ENCODE results near the gene ZNF692.
"Not testable (repeated sequence)": the region's sequence is repeated elsewhere in the genome, so short reads cannot be mapped to it uniquely, and the experiment has no call there.

The ZNF692 gene

DNA sequence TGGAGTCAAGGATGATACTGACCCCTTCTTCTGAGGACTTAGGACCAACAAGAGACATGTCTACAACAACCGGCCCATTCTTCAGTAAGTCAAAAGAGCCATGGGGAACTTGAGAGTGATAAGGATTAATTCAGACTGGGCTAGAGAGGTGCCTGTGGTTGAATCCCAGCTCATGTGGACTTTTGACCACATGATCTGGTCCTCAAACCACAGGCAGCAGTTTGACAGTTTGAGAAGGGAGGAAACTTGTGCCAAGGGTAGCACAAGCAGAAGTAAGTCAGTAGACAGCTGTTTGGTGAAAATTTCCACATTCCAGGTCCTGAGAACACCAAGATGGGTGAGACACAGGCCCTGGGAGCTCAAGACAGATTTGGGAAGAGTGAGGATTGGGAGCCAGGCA is 53.0 kb downstream of the ZNF692 start:
- no peak for DNase-seq

DNA sequence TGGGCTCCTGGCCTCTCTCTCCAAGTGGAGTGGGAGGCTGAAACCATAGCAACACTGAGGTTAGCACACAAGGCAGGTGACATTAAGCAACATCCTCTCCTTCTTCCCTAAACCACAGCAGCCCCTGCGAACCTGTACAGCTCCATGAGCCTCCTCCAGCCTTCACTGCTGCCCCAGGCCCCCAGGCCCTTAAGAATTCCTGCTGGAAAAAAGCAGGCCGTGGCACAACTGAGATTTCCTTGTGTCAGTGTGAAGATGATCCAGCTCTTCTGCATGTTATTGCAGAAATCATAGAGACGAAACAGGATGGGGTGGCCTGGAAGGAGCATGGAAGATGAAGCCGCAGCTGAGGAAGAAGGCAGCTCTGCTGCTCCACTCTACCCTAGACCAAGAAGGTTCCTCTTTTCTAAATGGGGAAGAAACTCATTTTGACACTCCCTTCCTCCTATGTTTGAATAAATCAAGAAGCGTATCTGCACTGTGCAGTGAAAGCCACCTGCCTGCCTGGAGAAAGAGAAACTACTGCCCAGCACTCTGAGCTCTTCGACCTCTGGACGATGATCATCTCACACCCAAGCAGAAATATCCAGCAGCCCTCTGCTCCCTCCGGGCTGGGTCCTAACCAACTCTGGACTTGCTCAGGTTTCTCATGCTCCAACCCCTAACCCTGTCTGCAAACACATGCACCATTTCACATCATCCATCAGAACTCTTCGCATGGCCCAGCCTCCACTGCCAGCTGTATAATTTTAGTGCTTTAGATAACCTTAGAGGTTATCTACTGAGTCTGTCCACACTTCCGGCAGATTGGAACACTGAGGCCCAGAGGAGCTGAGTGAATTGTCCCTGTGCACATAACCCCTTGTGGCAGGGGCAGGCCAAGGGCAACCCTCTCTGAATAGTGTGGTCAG is 53.9 kb downstream of the ZNF692 start:
- DNase-seq: no peak

DNA sequence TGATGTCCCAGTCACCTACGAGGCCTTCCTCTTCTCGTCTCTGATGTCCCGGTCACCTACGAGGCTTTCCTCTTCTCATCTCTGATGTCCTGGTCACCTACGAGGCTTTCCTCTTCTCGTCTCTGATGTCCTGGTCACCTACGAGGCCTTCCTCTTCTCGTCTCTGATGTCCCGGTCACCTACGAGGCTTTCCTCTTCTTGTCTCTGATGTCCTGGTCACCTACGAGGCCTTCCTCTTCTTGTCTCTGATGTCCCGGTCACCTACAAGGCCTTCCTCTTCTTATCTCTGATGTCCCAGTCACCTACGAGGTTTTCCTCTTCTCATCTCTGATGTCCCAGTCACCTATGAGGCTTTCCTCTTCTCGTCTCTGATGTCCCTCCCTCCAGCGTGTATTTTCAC is 55.4 kb downstream of the ZNF692 start:
- DNase-seq: not testable (repeated sequence)

GRCh38 chr1:248802454-248802853 is 56.4 kb downstream of the ZNF692 start:
- DNase-seq: no peak

DNA sequence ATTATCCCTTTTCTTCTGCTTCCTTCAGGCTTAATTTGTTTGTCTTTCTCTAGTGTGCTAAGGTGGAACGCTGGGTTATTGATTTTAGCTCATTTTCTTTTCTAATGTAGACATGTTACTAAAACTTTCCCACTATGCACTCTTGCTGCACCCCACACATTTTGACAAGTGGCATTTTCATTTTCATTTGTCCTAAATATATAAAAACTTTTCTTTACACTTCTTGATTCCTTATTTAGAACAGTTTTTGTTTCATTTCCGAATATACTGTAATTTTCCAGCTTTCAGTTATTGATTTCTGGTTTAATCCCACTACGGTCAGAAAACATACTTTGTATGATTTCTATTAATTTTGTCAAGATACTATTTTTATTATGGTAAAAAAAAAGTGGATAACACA is 58.4 kb downstream of the ZNF692 start:
- DNase-seq: no peak

Data from NK-92 treated with Interleukin-12 subunit alpha and Interleukin-12 subunit beta, amount 100 ng/mL, for 24 hours (cell line).